Gastroesophageal sphincter (tissue), 3 donors: ENCODE results near the gene KRT15.

Experiments
- CTCF ChIP-seq, 4 experiments: fragments of 200-600 bp in 2 of 4; fragments of 450-650 bp in 2 of 4; sonication (generic) in 1 of 4; IDR thresholded peaks; one replicate each; pipeline ENCODE4 v1.5.1; 2017 to 2019; ENCODE audit warnings: antibody characterized with exemption in 4 of 4, mild to moderate bottlenecking in 2 of 4, moderate library complexity in 2 of 4
- POLR2A ChIP-seq, 2 donors: fragments of 450-650 bp; IDR thresholded peaks; one replicate each; pipeline ENCODE4 v1.6.1; 2017; ENCODE audit warnings: antibody characterized with exemption in 2 of 2, mild to moderate bottlenecking in 2 of 2, moderate library complexity in 1 of 2

- TF ChIP-seq POLR2A (IDR thresholded peaks at IDR 0.05): no peak
- no peak for TF ChIP-seq CTCF (IDR thresholded peaks at IDR 0.05)
These were observed 7.0 kb downstream of the KRT15 start for GRCh38 chr17:41511716-41512115.
